Tibial nerve (tissue), 4 donors: ENCODE results near the gene STAT5A. TPM values are rescaled to one million over a fixed set of nuclear protein-coding genes. Genes with fewer than 3 reads are reported as not detected.
A peak's percentile ranks its signal among the peaks of the same experiment; 100 is the strongest.
"Not testable (repeated sequence)": the region's sequence is repeated elsewhere in the genome, so short reads cannot be mapped to it uniquely, and the experiment has no call there.

Experiments
- DNase-seq, 2 donors: peaks; one replicate each; pipeline ENCODE4 v3.0.0-alpha.2; 2019; ENCODE audit warnings: low spot score in 2 of 2
- H3K27ac ChIP-seq, 4 donors: fragments of 200-600 bp; sonication (generic) in 3 of 4; one replicate each; pipeline ENCODE4 v1.5.1; 2017 to 2019; ENCODE audit warnings: mild to moderate bottlenecking in 1 of 4
- H3K27me3 ChIP-seq, 2 donors: fragments of 200-600 bp; sonication (generic) in 1 of 2; one replicate each; pipeline versions ENCODE4 v1.5.1 to v1.6.0; 2017 to 2019
- H3K36me3 ChIP-seq, 3 donors: fragments of 200-600 bp; sonication (generic); one replicate each; pipeline ENCODE4 v1.5.1; 2018 to 2019
- H3K4me1 ChIP-seq, 4 donors: fragments of 200-600 bp; sonication (generic) in 3 of 4; one replicate each; pipeline ENCODE4 v1.5.1; 2017 to 2019
- H3K4me3 ChIP-seq, 4 donors: fragments of 200-600 bp; sonication (generic) in 3 of 4; one replicate each; pipeline ENCODE4 v1.5.1; 2017 to 2019; ENCODE audit warnings: mild to moderate bottlenecking in 1 of 4, moderate library complexity in 1 of 4
- H3K9me3 ChIP-seq, 4 donors: fragments of 200-600 bp; sonication (generic) in 3 of 4; one replicate each; pipeline ENCODE4 v1.5.1; 2017 to 2019
- EP300 ChIP-seq, 2 donors: sonication (generic); formaldehyde crosslinking; IDR thresholded peaks; one replicate each; pipeline ENCODE4 v1.6.1; 2017; ENCODE audit warnings: antibody characterized with exemption in 2 of 2, mild to moderate bottlenecking in 1 of 2
- POLR2A ChIP-seq, 2 donors: fragments of 450-650 bp; IDR thresholded peaks; one replicate each; pipeline ENCODE4 v1.6.1; 2017; ENCODE audit warnings: antibody characterized with exemption in 2 of 2, mild to moderate bottlenecking in 2 of 2, moderate library complexity in 2 of 2
- WGBS, 2 donors: methylation state at CpG; one replicate each; pipeline ENCODE4 v1.1.5; 2018; 5-methylcytosine and 5-hydroxymethylcytosine counted together
- total RNA-seq, 4 donors: library from RNA; depleted of rRNA; stranded (reverse); fragments of >200 nt; gene quantifications; one replicate each; pipeline ENCODE4 v1.1.0, GENCODE V29; 2016
- TF ChIP-seq, protein P1 (sequence below), 5 experiments: fragments of 200-600 bp in 3 of 5; fragments of 450-650 bp in 2 of 5; sonication (generic) in 3 of 5; IDR thresholded peaks; one replicate each; pipeline ENCODE4 v1.5.1; 2016 to 2019; ENCODE audit warnings: antibody characterized with exemption in 5 of 5, mild to moderate bottlenecking in 3 of 5, moderate library complexity in 2 of 5

Gene STAT5A
- total RNA-seq, 4 donors from 2014 or later = 95.2 to 150 (median 127) TPM

DNA sequence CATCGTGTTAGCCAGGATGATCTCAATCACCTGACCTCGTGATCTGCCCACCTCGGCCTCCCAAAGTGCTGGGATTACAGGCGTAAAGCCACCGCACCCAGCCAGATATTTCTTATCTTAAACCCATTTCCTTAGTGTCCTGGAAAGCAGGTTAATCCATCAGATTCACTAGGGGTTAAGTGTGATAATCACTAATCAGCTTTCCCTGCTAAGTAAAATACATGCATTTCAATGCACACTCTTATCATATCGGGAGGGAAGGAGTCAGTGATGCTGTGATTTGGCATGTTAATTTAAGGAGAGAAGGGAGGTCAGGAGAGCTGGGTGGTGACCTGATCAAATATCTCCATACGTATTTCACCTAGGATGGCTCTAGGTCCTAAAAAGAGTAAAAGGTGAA is 70.8 kb downstream of the STAT5A start:
- DNase-seq = no peak
- Histone ChIP-seq H3K4me3 (no peak overlapping the region), H3K27ac (no peak overlapping the region), H3K9me3 (no peaks in the 10 kb centered on the region), H3K27me3 (no peaks in the 10 kb centered on the region), H3K36me3 (no peaks in the 10 kb centered on the region), H3K4me1 (peaks cover 0 to 94% (median 46%) of the 10 kb centered on the region in 4 donors)
- WGBS, 2 donors = 89 to 90% methylated on average over 7 of the region's 7 CpGs
- TF ChIP-seq EP300 (IDR thresholded peaks at IDR 0.05) (no peak), POLR2A (IDR thresholded peaks at IDR 0.05) (no peak)
- TF ChIP-seq, protein P1, sequence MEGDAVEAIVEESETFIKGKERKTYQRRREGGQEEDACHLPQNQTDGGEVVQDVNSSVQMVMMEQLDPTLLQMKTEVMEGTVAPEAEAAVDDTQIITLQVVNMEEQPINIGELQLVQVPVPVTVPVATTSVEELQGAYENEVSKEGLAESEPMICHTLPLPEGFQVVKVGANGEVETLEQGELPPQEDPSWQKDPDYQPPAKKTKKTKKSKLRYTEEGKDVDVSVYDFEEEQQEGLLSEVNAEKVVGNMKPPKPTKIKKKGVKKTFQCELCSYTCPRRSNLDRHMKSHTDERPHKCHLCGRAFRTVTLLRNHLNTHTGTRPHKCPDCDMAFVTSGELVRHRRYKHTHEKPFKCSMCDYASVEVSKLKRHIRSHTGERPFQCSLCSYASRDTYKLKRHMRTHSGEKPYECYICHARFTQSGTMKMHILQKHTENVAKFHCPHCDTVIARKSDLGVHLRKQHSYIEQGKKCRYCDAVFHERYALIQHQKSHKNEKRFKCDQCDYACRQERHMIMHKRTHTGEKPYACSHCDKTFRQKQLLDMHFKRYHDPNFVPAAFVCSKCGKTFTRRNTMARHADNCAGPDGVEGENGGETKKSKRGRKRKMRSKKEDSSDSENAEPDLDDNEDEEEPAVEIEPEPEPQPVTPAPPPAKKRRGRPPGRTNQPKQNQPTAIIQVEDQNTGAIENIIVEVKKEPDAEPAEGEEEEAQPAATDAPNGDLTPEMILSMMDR (IDR thresholded peaks at IDR 0.05) = no peak

- H3K36me3 ChIP-seq, H3K9me3 ChIP-seq, H3K4me3 ChIP-seq, H3K27me3 ChIP-seq: not testable (repeated sequence)
- DNase-seq = peak in 1 of 2 donors; percentile 42
- H3K4me1 ChIP-seq = peaks cover 0 to 94% (median 45%) of the 10 kb centered on the region in 4 donors
- 92 to 100% methylated on average over 2 of the region's 2 CpGs for WGBS, 2 donors
- H3K27ac ChIP-seq = peak overlapping the region in 1 of 4 donors; percentile 19
Measured at GRCh38 chr17:42360388-42360787, 72.1 kb downstream of the STAT5A start.

Other genes with a start within 250 kb of the STAT5A start
- gene C17orf113, start 237.9 kb upstream of the STAT5A start, total RNA-seq = 1 to 10 TPM; 1.2 to 2.9 (median 2.1) TPM
- gene ZNF385C, start 190.0 kb upstream of the STAT5A start, total RNA-seq = 1 to 10 TPM in 1 of 4 donors, under 1 TPM in 1, not detected in 2; 0.20 to 1.5 TPM
- 10 to 100 TPM; 15.9 to 29.4 (median 21.7) TPM for gene DHX58, start 175.8 kb upstream of the STAT5A start, total RNA-seq
- gene KAT2A, start 167.1 kb upstream of the STAT5A start, total RNA-seq = 100 to 1,000 TPM in 2 of 4 donors, 10 to 100 TPM in 2; 92.2 to 143 (median 105) TPM
- gene HSPB9, start 165.7 kb upstream of the STAT5A start, total RNA-seq = under 1 TPM in 1 of 4 donors, not detected in 3; 0.22 TPM
- gene RAB5C, start 133.5 kb upstream of the STAT5A start, total RNA-seq = 100 to 1,000 TPM in 3 of 4 donors, 10 to 100 TPM in 1; 94.8 to 137 (median 117) TPM
- gene KCNH4, start 107.4 kb upstream of the STAT5A start, total RNA-seq = under 1 TPM in 1 of 4 donors, not detected in 3; 0.30 TPM
- gene HCRT, start 103.0 kb upstream of the STAT5A start, total RNA-seq = not detected
- 10 to 100 TPM; 36.4 to 77.9 (median 40.7) TPM for gene GHDC, start 94.0 kb upstream of the STAT5A start, total RNA-seq
- 100 to 1,000 TPM in 3 of 4 donors, 10 to 100 TPM in 1; 96.8 to 117 (median 104) TPM for gene STAT5B, start 12.1 kb upstream of the STAT5A start, total RNA-seq
- gene STAT3, start 99.9 kb downstream of the STAT5A start, total RNA-seq = 100 to 1,000 TPM; 133 to 322 (median 188) TPM
- 100 to 1,000 TPM; 441 to 784 (median 706) TPM for gene CAVIN1, start 134.8 kb downstream of the STAT5A start, total RNA-seq
- gene ATP6V0A1, start 170.4 kb downstream of the STAT5A start, total RNA-seq = 100 to 1,000 TPM in 1 of 4 donors, 10 to 100 TPM in 3; 81.6 to 126 (median 96.6) TPM
- 100 to 1,000 TPM in 1 of 4 donors, 10 to 100 TPM in 3; 52.3 to 115 (median 67.3) TPM for gene NAGLU, start 247.7 kb downstream of the STAT5A start, total RNA-seq